Stomach smooth muscle (tissue), 2 donors: ENCODE measurements around the gene DLG2.
"Not testable (repeated sequence)": the region's sequence is repeated elsewhere in the genome, so short reads cannot be mapped to it uniquely, and the experiment has no call there.

Experiments
- H3K27ac ChIP-seq: one replicate; pipeline ENCODE4 v1.7.0; 2013; ENCODE audit warnings: mild to moderate bottlenecking, low read length, inconsistent platforms
- H3K27me3 ChIP-seq, 2 donors: one replicate each; pipeline ENCODE4 v1.7.0; 2013; ENCODE audit warnings: low read length in 2 of 2; ENCODE audit not compliant: insufficient read depth in 2 of 2, control insufficient read depth in 1 of 2
- H3K36me3 ChIP-seq, 2 donors: one replicate each; pipeline ENCODE4 v1.7.0; 2013; ENCODE audit warnings: low read length in 2 of 2; ENCODE audit not compliant: control insufficient read depth in 2 of 2, insufficient read depth in 2 of 2
- H3K4me1 ChIP-seq: one replicate; pipeline ENCODE4 v1.7.0; 2013; ENCODE audit warnings: low read length; ENCODE audit not compliant: control insufficient read depth, insufficient read depth
- H3K4me3 ChIP-seq, 2 donors: one replicate each; pipeline ENCODE4 v1.7.0; 2013; ENCODE audit warnings: low read length in 2 of 2
- H3K9ac ChIP-seq, 2 donors: one replicate each; pipeline ENCODE4 v1.7.0; 2013; ENCODE audit warnings: low read length in 2 of 2, mild to moderate bottlenecking in 1 of 2
- H3K9me3 ChIP-seq, 2 donors: one replicate each; pipeline ENCODE4 v1.7.0; 2013; ENCODE audit warnings: low read length in 2 of 2; ENCODE audit not compliant: control insufficient read depth in 2 of 2
- donor health status: healthy.
- donor health status: Pancreatic carcinoma.

The DLG2 gene

DNA sequence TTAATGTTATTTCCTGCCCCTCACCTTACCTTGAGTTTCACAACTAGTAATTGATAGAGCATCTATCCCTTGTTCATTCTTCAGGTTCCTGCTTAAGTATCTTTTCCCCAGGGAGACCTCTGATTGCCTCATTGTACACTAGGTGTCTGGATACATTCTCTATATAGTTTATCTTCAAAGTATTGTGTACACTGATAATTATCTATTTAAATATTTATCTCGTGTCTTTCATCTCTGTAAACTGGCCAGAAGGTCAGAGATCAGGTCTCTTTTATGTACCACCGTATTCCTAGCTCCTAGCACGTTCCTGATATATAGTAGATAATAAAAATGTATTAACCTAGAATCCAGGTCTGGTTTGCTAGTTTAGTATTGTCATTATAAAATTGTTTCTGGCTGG lies 7.6 kb upstream of the DLG2 start:
- Histone ChIP-seq H3K9ac (no peak overlapping the region), H3K4me1 (no peaks in the 10 kb centered on the region), H3K27ac (no peak overlapping the region), H3K27me3 (no peaks in the 10 kb centered on the region), H3K4me3 (no peak overlapping the region), H3K9me3 (no peaks in the 10 kb centered on the region), H3K36me3 (peaks cover 5 to 15% of the 10 kb centered on the region in 2 donors)

DNA sequence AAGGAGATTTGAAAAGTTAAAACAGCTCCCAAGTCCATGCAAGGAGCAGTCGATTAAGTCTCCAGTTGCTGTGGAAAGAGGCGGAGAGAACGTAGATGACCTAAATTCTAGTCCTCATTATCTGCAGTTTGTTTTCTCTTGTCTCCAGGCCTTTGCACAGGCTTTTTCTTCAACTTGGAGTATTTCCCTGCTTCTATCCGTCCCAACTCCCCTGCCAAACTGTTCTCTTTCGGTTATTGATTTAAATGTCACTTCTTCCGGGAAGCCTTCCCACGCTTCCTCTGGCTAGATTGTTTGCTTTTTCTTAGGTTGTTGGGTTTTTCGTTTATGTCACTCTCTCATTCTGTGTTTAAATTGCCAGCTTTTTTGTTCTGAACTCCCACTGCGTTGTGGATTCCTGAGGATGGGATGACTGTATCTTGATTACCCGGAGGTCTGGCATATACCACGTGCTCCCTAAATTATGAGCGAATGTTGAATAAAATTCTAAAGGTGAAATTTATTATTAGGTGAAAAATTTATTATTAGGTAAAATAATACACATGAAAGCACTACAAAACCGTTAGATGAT lies 1.7 kb upstream of the DLG2 start:
- Histone ChIP-seq H3K36me3 (no peaks in the 10 kb centered on the region), H3K27me3 (no peaks in the 10 kb centered on the region), H3K9ac (peak overlapping the region; percentile 71 to 80), H3K27ac (peak overlapping the region; percentile 89), H3K4me3 (peak overlapping the region; percentile 84 to 98), H3K9me3 (no peaks in the 10 kb centered on the region), H3K4me1 (peaks cover 4% of the 10 kb centered on the region)

DNA sequence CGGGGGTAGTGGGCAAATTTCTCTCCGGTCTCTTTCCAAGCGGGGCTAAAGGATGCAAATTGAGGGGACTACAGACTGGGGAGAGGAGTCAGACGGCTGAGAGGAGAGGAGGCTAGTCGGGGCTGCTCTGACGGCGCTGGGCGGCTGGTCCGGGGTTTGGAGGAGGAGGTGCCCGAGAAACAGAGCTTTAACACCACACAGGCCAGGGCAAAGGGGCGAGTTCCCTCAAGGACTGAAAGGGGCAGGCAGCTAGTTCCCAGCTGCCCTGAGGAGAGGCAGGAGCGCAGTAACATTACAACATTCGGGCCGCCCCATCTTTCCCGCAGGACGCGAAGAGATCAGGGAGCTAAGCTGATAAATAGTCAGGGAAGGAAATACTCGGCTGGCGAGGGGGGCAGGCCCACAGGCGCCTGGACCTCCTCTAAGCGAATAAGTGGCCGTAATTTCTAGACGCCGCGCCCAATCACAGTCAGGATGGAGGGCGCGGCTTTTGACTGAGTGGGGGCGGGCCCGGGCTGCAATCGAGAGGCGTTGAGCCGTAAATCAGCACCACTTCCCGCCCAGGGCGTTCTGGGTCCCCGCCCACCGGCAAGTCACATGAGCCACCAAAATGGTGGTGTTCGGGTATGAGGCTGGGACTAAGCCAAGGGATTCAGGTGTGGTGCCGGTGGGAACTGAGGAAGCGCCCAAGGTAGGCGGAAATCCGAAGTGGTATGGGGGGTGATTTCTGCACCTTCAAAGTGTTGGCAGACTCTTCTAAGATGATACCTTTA lies 1.0 kb upstream of the DLG2 start, which contains the start of gene TMEM126B:
Gene TMEM126B, plus strand, starts transcription at position 596 of the 773 bp plus-strand sequence. Its CDS starts 15 bp downstream, at position 611.
- Histone ChIP-seq H3K4me1 (peaks cover 4% of the 10 kb centered on the region), H3K27ac (peak within 1 kb of the TSS; percentile 89)

DNA sequence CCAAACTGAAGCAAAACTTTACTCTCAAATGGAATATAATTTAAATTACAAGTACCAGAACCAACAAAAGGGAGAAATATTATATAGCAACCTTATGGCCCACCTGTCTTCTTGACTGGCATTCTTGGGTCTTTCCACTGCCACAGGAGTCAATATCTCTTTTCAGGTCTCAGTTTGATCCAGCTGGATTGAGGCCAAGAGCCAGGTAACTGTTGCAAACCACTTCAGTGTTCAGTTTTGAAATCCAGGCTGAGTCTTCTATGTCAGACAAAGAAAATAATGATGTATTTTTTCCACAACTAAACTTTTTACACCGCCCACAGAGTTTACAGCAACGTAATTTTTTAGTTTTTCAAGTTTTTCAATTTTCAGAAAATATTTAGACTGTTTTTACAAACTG lies 648 bp downstream of the DLG2 start:
- peak overlapping the region; percentile 89 for H3K27ac ChIP-seq
- H3K9ac ChIP-seq = peak overlapping the region; percentile 55 to 90
- no peaks in the 10 kb centered on the region for H3K27me3 ChIP-seq
- peak overlapping the region; percentile 84 to 85 for H3K4me3 ChIP-seq
- no peaks in the 10 kb centered on the region for H3K9me3 ChIP-seq
- no peaks in the 10 kb centered on the region for H3K36me3 ChIP-seq
- peaks cover 4% of the 10 kb centered on the region for H3K4me1 ChIP-seq

More for the DNA sequence above, 1.0 kb upstream of the DLG2 start, which contains the start of gene TMEM126B:
- Histone ChIP-seq H3K36me3 (no peaks in the 10 kb centered on the region), H3K9me3 (no peaks in the 10 kb centered on the region), H3K9ac (peak within 1 kb of the TSS; percentile 90), H3K4me3 (peak within 1 kb of the TSS; percentile 84 to 98), H3K27me3 (no peaks in the 10 kb centered on the region)

DNA sequence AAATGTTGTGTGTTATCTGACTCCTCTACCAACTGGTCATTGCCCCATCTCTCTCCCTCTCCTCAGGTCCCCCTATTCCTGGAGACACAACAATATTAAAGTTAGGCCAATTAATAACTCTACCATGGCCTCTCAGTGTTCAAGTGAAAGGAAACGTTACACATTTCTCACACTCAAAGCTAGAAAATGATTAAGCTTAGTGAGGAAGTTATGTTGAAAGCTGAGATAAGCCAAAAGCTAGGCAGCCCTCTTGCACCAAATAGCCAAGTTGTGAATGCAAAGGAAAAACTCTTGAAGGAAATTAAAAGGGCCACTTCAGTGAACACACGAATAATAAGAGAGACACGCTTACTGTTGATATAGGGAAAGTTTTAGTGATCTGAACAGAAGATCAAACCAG lies 6.9 kb downstream of the DLG2 start:
- no peaks in the 10 kb centered on the region for H3K4me1 ChIP-seq
- no peaks in the 10 kb centered on the region for H3K9me3 ChIP-seq
- H3K27me3 ChIP-seq = no peaks in the 10 kb centered on the region
- no peak overlapping the region for H3K27ac ChIP-seq
- H3K9ac ChIP-seq = no peak overlapping the region
- no peaks in the 10 kb centered on the region for H3K36me3 ChIP-seq
- H3K4me3 ChIP-seq = no peak overlapping the region

DNA sequence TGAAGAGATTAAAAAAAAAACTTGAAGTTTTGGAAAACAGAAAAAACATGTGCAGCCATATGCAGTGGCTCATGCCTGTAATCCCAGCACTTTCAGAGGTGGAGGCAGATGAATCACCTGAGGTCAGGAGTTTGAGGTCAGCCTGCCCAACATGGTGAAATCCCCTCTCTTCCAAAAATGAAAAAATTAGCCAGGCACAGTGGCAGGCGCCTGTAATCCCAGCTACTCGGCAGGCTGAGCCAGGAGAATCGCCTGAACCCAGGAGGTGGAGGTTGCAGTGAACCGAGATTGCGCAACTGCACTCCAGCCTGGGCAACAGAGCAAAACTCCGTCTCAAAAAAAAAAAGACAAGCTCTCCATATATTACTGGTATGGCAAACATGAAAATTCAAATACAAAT lies 7.6 kb downstream of the DLG2 start:
- no peaks in the 10 kb centered on the region for H3K36me3 ChIP-seq
- H3K9ac ChIP-seq = no peak overlapping the region
- no peaks in the 10 kb centered on the region for H3K4me1 ChIP-seq
- H3K4me3 ChIP-seq = no peak overlapping the region
- H3K9me3 ChIP-seq = no peaks in the 10 kb centered on the region
- no peak overlapping the region for H3K27ac ChIP-seq
- H3K27me3 ChIP-seq = no peaks in the 10 kb centered on the region

DNA sequence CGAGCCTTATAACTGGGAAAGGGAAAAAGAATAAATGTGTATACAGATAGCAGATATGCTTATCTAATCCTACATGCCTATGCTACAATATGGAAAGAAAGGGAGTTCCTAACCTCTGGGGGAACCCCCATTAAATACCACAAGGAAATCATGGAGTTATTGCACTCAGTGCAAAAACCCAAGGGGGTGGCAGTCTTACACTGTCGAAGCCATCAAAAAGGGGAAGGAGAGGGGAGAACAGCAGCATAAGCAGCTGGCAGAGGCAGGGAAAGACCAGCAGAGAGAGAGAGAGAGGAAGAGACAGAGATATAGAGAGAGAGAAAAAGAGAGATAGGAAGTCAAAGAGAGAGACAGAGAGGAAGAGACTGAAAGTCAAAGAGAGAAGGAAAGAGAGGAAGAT lies 15.5 kb downstream of the DLG2 start:
- H3K4me1 ChIP-seq = not testable (repeated sequence)

DNA sequence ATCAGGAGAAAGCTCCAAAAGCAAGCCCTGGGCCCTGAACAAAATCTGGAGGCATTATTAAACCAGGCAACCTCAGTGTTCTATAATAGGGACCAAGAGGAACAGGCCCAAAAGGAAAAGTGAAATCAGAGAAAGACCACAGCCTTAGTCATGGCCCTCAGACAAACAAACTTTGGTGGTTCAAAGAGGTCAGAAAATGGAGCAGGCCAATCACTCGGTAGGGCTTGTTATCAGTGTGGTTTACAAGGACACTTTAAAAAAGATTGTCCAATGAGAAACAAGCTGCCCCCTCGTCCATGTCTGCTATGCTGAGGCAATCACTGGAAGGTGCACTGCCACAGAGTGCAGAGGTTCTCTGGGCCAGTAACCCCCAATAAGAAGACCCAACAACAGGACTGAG lies 17.9 kb downstream of the DLG2 start:
- H3K4me3 ChIP-seq, H3K9me3 ChIP-seq, H3K27ac ChIP-seq, H3K4me1 ChIP-seq, H3K36me3 ChIP-seq, H3K27me3 ChIP-seq, H3K9ac ChIP-seq: not testable (repeated sequence)

More for the DNA sequence above, 15.5 kb downstream of the DLG2 start:
- H3K27ac ChIP-seq, H3K9me3 ChIP-seq, H3K36me3 ChIP-seq, H3K9ac ChIP-seq, H3K4me3 ChIP-seq, H3K27me3 ChIP-seq: not testable (repeated sequence)

DNA sequence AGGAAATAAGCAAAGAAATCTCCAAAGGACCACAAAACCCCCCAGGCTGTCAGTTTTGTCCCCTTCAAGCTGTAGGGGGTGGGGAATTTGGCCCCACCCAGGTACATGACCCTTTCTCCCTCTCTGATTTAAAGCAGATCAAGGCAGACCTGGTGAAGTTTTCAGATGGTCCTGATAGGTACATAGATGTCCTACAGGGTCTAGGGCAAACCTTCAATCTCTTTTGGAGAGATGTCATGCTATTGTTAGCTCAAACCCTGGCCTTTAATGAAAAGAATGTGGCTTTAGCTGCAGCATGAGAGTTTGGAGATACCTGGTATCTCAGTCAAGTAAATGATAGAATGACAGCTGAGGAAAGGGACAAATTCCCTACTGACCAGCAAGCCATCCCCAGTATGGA lies 18.5 kb downstream of the DLG2 start:
- not testable (repeated sequence) for H3K9me3 ChIP-seq, H3K4me3 ChIP-seq, H3K9ac ChIP-seq, H3K27ac ChIP-seq, H3K4me1 ChIP-seq, H3K27me3 ChIP-seq, H3K36me3 ChIP-seq

DNA sequence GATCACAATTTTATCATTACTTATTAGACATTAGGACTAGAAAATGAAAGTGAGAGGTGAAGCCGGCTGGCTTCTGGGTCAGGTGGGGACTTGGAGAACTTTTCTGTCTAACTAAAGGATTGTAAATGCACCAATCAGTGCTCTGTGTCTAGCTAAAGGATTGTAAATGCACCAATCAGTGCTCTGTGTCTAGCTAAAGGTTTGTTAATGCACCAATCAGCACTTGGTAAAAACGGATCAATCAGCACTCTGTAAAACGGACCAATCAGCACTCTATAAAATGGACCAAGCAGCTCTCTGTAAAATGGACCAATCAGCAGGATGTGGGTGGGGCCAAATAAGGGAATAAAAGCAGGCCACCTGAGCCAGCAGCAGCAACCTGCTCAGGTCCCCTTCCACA lies 20.9 kb downstream of the DLG2 start:
- H3K27me3 ChIP-seq, H3K9me3 ChIP-seq, H3K36me3 ChIP-seq, H3K4me1 ChIP-seq, H3K27ac ChIP-seq, H3K9ac ChIP-seq, H3K4me3 ChIP-seq: not testable (repeated sequence)

DNA sequence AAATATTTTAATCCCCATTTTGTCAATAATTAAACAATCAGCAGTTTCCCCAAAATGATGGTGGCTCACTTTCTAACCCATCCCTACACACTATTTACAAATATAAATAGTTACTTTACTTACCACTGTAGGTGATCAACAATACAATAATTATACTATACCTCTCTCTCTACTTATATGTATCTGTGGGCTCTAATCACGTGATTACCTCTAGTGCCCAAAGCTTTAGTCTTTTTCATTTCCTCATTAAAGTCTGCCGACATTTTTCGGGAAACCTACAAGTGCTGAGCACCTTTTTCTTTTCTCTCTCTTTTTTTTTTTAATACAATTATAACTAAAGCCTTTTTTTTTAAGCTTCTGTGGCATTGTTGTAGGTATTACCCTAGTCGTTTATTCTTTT lies 23.9 kb downstream of the DLG2 start:
- no peaks in the 10 kb centered on the region for H3K27me3 ChIP-seq

More for the DNA sequence above, 23.9 kb downstream of the DLG2 start:
- Histone ChIP-seq H3K36me3 (no peaks in the 10 kb centered on the region), H3K9ac (no peak overlapping the region), H3K9me3 (no peaks in the 10 kb centered on the region), H3K4me1 (no peaks in the 10 kb centered on the region), H3K27ac (no peak overlapping the region), H3K4me3 (no peak overlapping the region)
